Measurements from ENCODE around the gene MEF2C.

Gene MEF2C

DNA sequence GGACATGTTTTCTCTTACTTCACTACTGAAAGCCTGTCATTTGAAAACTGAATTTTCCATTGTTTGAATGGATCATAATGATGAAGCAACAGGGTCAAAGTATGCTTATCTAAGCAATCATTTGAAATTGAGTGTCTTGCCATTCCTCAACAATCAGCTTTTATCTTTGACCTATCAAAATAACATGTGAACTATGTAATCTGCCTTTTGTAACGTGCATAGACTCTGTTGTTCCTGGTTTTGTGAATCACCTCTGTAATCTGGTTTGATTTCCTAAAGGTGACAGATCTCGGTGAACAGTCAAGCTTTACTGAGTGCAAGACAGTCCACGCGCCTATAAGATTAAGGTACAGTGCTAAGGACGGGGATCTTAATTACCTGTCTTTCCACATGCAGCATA lies 3.3 kb downstream of the MEF2C start:
- H3K27ac ChIP-seq (ENCODE audit: low read length): no peak overlapping the region
- H3K4me1 ChIP-seq (ENCODE audit: control insufficient read depth, insufficient read depth, low read length): no peaks in the 10 kb centered on the region
- no peaks in the 10 kb centered on the region for H3K9me3 ChIP-seq (ENCODE audit: control insufficient read depth, insufficient read depth, low read length)
- no peaks in the 10 kb centered on the region; the same call in 1 of the 2 replicates for H3K27me3 ChIP-seq (ENCODE audit: control insufficient read depth, insufficient read depth, low read length)
- H3K36me3 ChIP-seq (ENCODE audit: control insufficient read depth, insufficient read depth, low read length): no peaks in the 10 kb centered on the region
- no peak for DNase-seq (ENCODE audit: low read depth, low spot score)
- WGBS (ENCODE audit: insufficient coverage, insufficient read length): no CpG with 5 or more reads among the region's 5 CpGs
- no peak overlapping the region for H3K4me3 ChIP-seq (ENCODE audit: low read length)

DNA sequence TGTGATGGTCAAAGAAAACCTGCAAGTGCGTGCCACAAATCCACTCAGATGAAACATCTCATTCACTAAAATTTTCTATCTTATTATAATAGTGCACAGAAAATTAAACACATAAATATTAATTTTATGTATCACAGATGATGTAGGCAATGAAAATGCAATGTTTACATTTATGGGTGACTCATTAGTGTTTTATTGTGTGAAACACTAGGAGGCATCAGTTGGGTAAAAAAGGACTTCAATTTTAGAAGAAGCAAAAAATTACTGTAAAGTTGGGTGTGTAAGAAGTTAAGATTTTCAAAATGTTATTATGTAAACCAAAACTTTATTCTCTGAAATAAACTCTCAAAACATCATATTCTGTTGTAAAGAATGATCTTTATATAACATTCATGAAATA lies 4.0 kb downstream of the MEF2C start:
- DNase-seq (ENCODE audit: low read depth, low spot score): no peak
- H3K4me1 ChIP-seq (ENCODE audit: control insufficient read depth, insufficient read depth, low read length): no peaks in the 10 kb centered on the region
- no peak overlapping the region for H3K4me3 ChIP-seq (ENCODE audit: low read length)
- no peaks in the 10 kb centered on the region for H3K9me3 ChIP-seq (ENCODE audit: control insufficient read depth, insufficient read depth, low read length)
- no peaks in the 10 kb centered on the region; the same call in 1 of the 2 replicates for H3K27me3 ChIP-seq (ENCODE audit: control insufficient read depth, insufficient read depth, low read length)
- no CpG with 5 or more reads among the region's 1 CpG for WGBS (ENCODE audit: insufficient coverage, insufficient read length)
- H3K36me3 ChIP-seq (ENCODE audit: control insufficient read depth, insufficient read depth, low read length): no peaks in the 10 kb centered on the region
- H3K27ac ChIP-seq (ENCODE audit: low read length): no peak overlapping the region

DNA sequence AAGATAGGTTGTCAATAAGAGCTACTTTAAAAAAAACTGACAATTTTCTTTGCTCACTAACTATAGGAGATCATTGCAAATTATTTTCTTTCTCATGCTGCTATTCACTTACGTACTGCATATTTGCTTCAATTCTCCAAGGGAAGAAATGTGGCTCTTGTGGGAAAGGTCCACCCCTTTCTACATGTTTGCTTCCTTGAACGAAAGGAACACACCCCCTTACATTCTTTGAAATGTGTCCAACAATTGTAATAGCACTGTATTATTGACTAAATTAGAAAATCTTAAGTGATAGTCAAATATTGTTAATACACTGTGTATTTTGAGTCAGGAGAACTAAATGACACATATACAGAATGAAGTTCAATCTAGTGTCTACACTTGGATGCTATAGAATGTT lies 5.2 kb downstream of the MEF2C start:
- Histone ChIP-seq H3K4me1 (ENCODE audit: control insufficient read depth, insufficient read depth, low read length) (no peaks in the 10 kb centered on the region), H3K36me3 (ENCODE audit: control insufficient read depth, insufficient read depth, low read length) (no peaks in the 10 kb centered on the region), H3K27ac (ENCODE audit: low read length) (no peak overlapping the region), H3K9me3 (ENCODE audit: control insufficient read depth, insufficient read depth, low read length) (no peaks in the 10 kb centered on the region), H3K27me3 (ENCODE audit: control insufficient read depth, insufficient read depth, low read length) (no peaks in the 10 kb centered on the region; the same call in 1 of the 2 replicates), H3K4me3 (ENCODE audit: low read length) (no peak overlapping the region)
- DNase-seq (ENCODE audit: low read depth, low spot score): no peak
- WGBS (ENCODE audit: insufficient coverage, insufficient read length): no CpG with 5 or more reads among the region's 2 CpGs

DNA sequence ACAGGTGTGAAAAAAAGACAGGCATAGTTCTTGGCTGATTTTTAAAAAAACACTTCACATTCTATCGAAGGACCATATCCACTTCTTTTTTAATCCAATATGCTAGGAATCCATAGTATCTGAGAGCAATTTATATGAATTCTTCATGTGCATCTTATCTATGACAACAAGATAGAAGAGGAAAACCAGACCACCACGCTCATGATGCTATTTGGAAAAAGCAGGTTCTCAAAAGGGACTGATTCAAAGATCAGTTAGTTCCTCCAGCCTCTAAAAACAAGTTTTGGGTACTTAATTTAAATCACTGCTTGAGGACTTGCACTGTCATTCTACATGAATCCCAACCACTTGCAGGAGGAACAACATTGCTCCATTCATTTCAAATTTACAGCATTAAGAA lies 6.3 kb downstream of the MEF2C start:
- Histone ChIP-seq H3K4me1 (ENCODE audit: control insufficient read depth, insufficient read depth, low read length) (no peaks in the 10 kb centered on the region), H3K27ac (ENCODE audit: low read length) (no peak overlapping the region), H3K9me3 (ENCODE audit: control insufficient read depth, insufficient read depth, low read length) (no peaks in the 10 kb centered on the region), H3K36me3 (ENCODE audit: control insufficient read depth, insufficient read depth, low read length) (no peaks in the 10 kb centered on the region), H3K27me3 (ENCODE audit: control insufficient read depth, insufficient read depth, low read length) (no peaks in the 10 kb centered on the region), H3K4me3 (ENCODE audit: low read length) (no peak overlapping the region)
- DNase-seq (ENCODE audit: low read depth, low spot score): no peak
- no CpG with 5 or more reads among the region's 2 CpGs for WGBS (ENCODE audit: insufficient coverage, insufficient read length)

DNA sequence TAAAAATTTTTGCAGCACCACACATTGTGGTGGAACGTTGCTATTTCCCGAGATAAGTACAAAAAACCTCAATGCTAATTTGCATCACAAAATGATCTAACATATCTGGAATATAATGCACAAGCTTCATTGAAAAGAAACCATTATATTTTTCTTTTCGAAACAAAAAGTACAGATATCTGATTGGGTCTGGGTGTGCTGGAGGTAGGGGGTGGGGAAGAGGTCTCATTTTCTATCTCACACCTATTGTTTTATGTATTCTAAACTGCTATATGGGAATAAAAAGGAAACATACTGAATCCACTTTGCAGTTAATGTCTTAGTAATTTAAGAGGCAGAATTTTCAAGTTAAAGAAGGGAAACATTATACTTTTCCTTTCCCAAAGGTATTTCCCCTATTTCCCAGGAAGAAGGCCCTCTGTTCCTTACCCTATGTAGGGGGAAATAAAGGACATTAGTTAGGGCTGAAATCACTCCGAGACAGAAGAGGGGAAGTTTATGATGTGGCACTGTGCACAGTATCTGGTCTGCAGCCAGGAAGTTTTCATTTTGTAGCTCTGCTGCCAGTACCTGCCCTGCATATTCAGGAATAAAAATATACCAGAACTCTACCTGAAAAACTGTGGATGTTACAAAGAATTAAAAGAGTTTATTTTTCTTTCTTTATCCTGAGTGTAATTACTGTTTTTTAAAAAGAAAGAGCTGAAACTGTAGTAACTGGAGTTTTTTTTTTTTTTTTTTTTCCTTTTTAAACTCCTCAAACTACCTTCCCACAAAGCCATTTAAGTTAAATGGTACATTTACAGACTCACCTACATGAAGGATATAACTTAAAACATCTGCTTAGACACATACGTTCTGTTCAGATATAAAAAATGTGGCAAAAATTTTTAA lies 7.4 kb downstream of the MEF2C start:
- no peak for DNase-seq (ENCODE audit: low read depth, low spot score)
- H3K4me3 ChIP-seq (ENCODE audit: low read length): no peak overlapping the region
- WGBS (ENCODE audit: insufficient coverage, insufficient read length): no CpG with 5 or more reads among the region's 5 CpGs
- no peaks in the 10 kb centered on the region for H3K9me3 ChIP-seq (ENCODE audit: control insufficient read depth, insufficient read depth, low read length)
- H3K27me3 ChIP-seq (ENCODE audit: control insufficient read depth, insufficient read depth, low read length): no peaks in the 10 kb centered on the region
- no peaks in the 10 kb centered on the region for H3K4me1 ChIP-seq (ENCODE audit: control insufficient read depth, insufficient read depth, low read length)
- no peaks in the 10 kb centered on the region for H3K36me3 ChIP-seq (ENCODE audit: control insufficient read depth, insufficient read depth, low read length)
- H3K27ac ChIP-seq (ENCODE audit: low read length): no peak overlapping the region

DNA sequence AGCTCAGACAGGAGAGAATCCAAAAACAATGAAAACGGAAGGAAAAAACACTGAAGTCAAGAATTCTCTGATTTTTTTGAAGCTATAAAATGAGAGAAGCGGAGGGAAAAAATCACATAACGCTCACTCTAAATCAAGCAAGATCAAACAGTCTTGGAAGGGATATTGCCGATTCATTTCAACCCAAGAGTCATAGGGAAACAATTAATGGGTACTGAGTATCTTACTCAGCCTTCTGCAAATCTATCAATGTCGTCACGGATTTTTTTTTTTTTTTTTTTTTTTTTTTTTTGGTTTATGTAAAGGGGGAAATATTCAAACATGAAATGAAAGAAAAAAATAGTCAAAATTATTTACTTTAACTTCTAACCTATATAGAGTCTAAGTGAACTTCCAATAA lies 9.5 kb downstream of the MEF2C start:
- no peaks in the 10 kb centered on the region for H3K9me3 ChIP-seq (ENCODE audit: control insufficient read depth, insufficient read depth, low read length)
- no peak overlapping the region for H3K4me3 ChIP-seq (ENCODE audit: low read length)
- no peaks in the 10 kb centered on the region for H3K4me1 ChIP-seq (ENCODE audit: control insufficient read depth, insufficient read depth, low read length)
- DNase-seq (ENCODE audit: low read depth, low spot score): no peak
- H3K27me3 ChIP-seq (ENCODE audit: control insufficient read depth, insufficient read depth, low read length): no peaks in the 10 kb centered on the region
- no peaks in the 10 kb centered on the region for H3K36me3 ChIP-seq (ENCODE audit: control insufficient read depth, insufficient read depth, low read length)
- no CpG with 5 or more reads among the region's 6 CpGs for WGBS (ENCODE audit: insufficient coverage, insufficient read length)
- H3K27ac ChIP-seq (ENCODE audit: low read length): no peak overlapping the region

DNA sequence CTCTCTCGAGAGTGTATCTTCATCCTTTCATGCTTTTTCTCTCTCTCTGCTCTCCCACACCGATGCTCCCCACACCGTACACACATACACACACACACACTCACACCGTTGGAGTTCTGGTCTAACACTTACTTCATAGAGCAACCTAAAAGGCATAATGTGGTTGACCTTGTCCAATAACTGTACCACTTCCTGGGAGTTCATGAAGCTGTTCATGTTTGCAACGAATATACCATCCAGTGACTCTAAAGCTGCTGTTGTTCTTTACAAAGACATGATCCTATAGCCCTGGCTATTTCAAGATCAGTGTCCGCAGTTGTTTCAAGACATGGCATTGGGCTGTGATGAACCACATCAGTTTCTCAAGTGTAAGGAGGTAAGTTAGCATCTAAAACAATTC lies 10.0 kb downstream of the MEF2C start:
- no peaks in the 10 kb centered on the region for H3K4me1 ChIP-seq (ENCODE audit: control insufficient read depth, insufficient read depth, low read length)
- no peaks in the 10 kb centered on the region for H3K27me3 ChIP-seq (ENCODE audit: control insufficient read depth, insufficient read depth, low read length)
- no peaks in the 10 kb centered on the region for H3K9me3 ChIP-seq (ENCODE audit: control insufficient read depth, insufficient read depth, low read length)
- H3K4me3 ChIP-seq (ENCODE audit: low read length): no peak overlapping the region
- DNase-seq (ENCODE audit: low read depth, low spot score): no peak
- no CpG with 5 or more reads among the region's 6 CpGs for WGBS (ENCODE audit: insufficient coverage, insufficient read length)
- H3K27ac ChIP-seq (ENCODE audit: low read length): no peak overlapping the region
- H3K36me3 ChIP-seq (ENCODE audit: control insufficient read depth, insufficient read depth, low read length): no peaks in the 10 kb centered on the region

DNA sequence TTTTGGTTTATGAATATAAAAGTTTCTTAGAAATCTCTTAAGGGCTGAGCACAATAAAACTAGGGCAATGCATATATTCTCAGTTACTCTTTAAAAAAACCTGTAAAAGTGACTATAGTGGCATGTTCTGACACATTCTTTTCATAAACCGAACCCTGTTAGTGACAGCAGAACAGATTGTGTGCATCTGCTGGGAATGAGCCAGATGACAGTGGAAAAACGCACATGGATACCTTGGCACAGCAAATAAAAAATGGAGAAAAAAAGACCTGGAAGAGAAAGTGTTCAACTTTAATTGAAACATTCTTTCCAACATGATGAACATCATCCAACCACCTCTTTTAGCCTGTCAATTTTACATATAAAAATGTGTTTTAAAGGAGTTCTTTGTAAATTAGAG lies 12.7 kb downstream of the MEF2C start:
- H3K27ac ChIP-seq (ENCODE audit: low read length): no peak overlapping the region
- H3K27me3 ChIP-seq (ENCODE audit: control insufficient read depth, insufficient read depth, low read length): no peaks in the 10 kb centered on the region
- no peaks in the 10 kb centered on the region for H3K9me3 ChIP-seq (ENCODE audit: control insufficient read depth, insufficient read depth, low read length)
- H3K4me3 ChIP-seq (ENCODE audit: low read length): no peak overlapping the region
- no peak for DNase-seq (ENCODE audit: low read depth, low spot score)
- H3K4me1 ChIP-seq (ENCODE audit: control insufficient read depth, insufficient read depth, low read length): no peaks in the 10 kb centered on the region
- no CpG with 5 or more reads among the region's 2 CpGs for WGBS (ENCODE audit: insufficient coverage, insufficient read length)
- H3K36me3 ChIP-seq (ENCODE audit: control insufficient read depth, insufficient read depth, low read length): no peaks in the 10 kb centered on the region

DNA sequence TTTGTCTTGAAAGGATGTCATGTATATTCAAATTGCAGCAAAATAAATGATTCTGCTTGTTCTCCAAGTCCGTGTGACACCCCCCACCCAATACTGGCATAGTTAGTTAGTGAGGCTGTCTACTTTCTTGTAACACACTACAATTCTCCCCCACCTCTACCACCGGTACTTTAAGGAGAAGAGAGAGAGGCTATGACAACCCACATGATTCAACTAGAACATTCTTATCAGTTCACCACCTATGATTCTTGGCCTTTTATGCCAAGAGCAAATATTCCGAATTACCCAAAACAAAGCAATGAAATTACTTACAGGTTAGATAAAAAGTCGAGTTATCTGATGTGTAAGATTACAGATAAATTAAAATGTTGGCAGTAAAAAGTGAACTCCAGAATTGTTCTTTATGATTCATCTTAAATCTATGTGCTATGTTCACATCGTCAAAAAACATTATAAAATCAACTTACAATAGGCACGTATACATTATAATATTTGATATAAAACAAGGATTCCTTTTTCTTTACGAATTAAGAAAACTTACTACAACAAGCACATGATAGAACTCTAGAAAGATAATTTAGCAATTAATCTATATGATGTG lies 14.4 kb downstream of the MEF2C start:
- Histone ChIP-seq H3K4me3 (ENCODE audit: low read length) (no peak overlapping the region), H3K27ac (ENCODE audit: low read length) (no peak overlapping the region), H3K36me3 (ENCODE audit: control insufficient read depth, insufficient read depth, low read length) (no peaks in the 10 kb centered on the region), H3K4me1 (ENCODE audit: control insufficient read depth, insufficient read depth, low read length) (no peaks in the 10 kb centered on the region), H3K9me3 (ENCODE audit: control insufficient read depth, insufficient read depth, low read length) (no peaks in the 10 kb centered on the region), H3K27me3 (ENCODE audit: control insufficient read depth, insufficient read depth, low read length) (no peaks in the 10 kb centered on the region)
- 100% methylated on average over 2 of the region's 7 CpGs for WGBS (ENCODE audit: insufficient coverage, insufficient read length)
- no peak for DNase-seq (ENCODE audit: low read depth, low spot score)

DNA sequence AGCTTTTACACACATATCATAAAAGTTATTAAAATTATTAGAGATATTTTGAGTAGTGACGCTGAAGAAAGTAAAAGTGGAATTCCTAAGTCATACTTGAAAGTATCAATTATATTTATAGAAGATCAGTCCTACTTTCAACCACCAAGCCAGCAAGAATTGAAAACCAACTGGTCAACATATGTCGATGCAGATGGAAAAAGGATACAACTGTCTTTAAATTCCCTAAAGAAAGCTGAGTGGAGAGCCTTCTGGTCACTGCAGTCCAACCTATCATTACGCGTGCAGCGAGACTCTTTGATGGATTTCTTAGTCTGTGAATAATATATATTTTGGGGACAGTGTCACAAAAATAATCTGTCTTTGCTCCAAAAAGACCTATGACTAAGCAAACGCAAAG lies 15.3 kb downstream of the MEF2C start:
- Histone ChIP-seq H3K4me1 (ENCODE audit: control insufficient read depth, insufficient read depth, low read length) (no peaks in the 10 kb centered on the region), H3K9me3 (ENCODE audit: control insufficient read depth, insufficient read depth, low read length) (no peaks in the 10 kb centered on the region), H3K4me3 (ENCODE audit: low read length) (no peak overlapping the region), H3K27me3 (ENCODE audit: control insufficient read depth, insufficient read depth, low read length) (no peaks in the 10 kb centered on the region), H3K36me3 (ENCODE audit: control insufficient read depth, insufficient read depth, low read length) (no peaks in the 10 kb centered on the region), H3K27ac (ENCODE audit: low read length) (no peak overlapping the region)
- WGBS (ENCODE audit: insufficient coverage, insufficient read length): no CpG with 5 or more reads among the region's 6 CpGs
- no peak for DNase-seq (ENCODE audit: low read depth, low spot score)
